Measurements from ENCODE around the gene DYRK3. TPM values are rescaled to one million over a fixed set of nuclear protein-coding genes. Genes with fewer than 3 reads are reported as not detected.

Gene DYRK3
- total and polyA plus RNA-seq, 9 of the 15 experiments (the other 6 are each of a cell fraction or from before 2014, with no cell fraction given): 4.5 to 33.7 (median 25.7) TPM

DNA sequence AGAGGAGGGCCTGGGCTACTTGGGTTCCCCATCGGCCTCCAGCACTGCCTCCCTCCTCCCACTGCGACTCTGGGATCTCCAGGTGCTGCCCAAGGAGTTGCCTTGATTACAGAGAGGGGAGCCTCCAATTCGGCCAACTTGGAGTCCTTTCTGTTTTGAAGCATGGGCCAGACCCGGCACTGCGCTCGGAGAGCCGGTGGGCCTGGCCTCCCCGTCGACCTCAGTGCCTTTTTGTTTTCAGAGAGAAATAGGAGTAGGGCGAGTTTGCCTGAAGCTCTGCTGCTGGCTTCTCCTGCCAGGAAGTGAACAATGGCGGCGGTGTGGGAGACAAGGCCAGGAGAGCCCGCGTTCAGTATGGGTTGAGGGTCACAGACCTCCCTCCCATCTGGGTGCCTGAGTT is 47.4 kb upstream of the DYRK3 start (continued):
- TF ChIP-seq, protein P1, sequence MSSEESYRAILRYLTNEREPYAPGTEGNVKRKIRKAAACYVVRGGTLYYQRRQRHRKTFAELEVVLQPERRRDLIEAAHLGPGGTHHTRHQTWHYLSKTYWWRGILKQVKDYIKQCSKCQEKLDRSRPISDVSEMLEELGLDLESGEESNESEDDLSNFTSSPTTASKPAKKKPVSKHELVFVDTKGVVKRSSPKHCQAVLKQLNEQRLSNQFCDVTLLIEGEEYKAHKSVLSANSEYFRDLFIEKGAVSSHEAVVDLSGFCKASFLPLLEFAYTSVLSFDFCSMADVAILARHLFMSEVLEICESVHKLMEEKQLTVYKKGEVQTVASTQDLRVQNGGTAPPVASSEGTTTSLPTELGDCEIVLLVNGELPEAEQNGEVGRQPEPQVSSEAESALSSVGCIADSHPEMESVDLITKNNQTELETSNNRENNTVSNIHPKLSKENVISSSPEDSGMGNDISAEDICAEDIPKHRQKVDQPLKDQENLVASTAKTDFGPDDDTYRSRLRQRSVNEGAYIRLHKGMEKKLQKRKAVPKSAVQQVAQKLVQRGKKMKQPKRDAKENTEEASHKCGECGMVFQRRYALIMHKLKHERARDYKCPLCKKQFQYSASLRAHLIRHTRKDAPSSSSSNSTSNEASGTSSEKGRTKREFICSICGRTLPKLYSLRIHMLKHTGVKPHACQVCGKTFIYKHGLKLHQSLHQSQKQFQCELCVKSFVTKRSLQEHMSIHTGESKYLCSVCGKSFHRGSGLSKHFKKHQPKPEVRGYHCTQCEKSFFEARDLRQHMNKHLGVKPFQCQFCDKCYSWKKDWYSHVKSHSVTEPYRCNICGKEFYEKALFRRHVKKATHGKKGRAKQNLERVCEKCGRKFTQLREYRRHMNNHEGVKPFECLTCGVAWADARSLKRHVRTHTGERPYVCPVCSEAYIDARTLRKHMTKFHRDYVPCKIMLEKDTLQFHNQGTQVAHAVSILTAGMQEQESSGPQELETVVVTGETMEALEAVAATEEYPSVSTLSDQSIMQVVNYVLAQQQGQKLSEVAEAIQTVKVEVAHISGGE (CRISPR knock-in tag; IDR thresholded peaks at IDR 0.05): no peak

DNA sequence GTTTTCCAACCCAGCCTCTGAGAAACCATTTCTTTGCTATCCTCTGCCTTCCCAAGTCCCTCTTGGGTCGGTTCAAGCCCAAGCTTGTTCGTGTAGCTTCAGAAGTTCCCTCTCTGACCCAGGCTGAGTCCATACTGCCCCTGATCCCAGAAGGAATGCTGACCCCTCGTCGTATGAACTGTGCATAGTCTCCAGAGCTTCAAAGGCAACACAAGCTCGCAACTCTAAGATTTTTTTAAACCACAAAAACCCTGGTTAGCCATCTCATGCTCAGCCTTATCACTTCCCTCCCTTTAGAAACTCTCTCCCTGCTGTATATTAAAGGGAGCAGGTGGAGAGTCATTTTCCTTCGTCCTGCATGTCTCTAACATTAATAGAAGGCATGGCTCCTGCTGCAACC is 46.8 kb upstream of the DYRK3 start:
- DNase-seq (ENCODE audit: extremely low read depth in 1 of 4, low spot score in 3 of 4) (no peak), FAIRE-seq (no peak), ATAC-seq (no peak)
- Histone ChIP-seq H3K36me3 (ENCODE audit: control insufficient read depth, insufficient read depth, low read length) (peaks cover 96% of the 10 kb centered on the region), H3K27ac (ENCODE audit: extremely low read depth, low read depth, low read length) (no peak overlapping the region), H3K9me1 (ENCODE audit: control insufficient read depth, insufficient read depth, low read length) (no peaks in the 10 kb centered on the region), H2AFZ (ENCODE audit: low read depth, low read length) (no peak overlapping the region), H3K9ac (ENCODE audit: insufficient read depth in 1 of 2, low read depth in 2 of 2, low read length in 2 of 2) (no peak overlapping the region), H3K9me3 (replicated peaks; ENCODE audit: control insufficient read depth, insufficient read depth, low read depth, low read length) (no peaks in the 10 kb centered on the region), H3K27me3 (ENCODE audit: control insufficient read depth in 2 of 2, insufficient read depth in 2 of 2, low read length in 2 of 2) (no peaks in the 10 kb centered on the region), H3K79me2 (ENCODE audit: control insufficient read depth, insufficient read depth, low read length) (no peaks in the 10 kb centered on the region), H3K4me3 (no peak overlapping the region), H4K20me1 (replicated peaks; ENCODE audit: control insufficient read depth, insufficient read depth, low read length) (peaks cover 3% of the 10 kb centered on the region; the same call in 1 of the 2 replicates), H3K4me1 (replicated peaks in 1 of 2; ENCODE audit: control insufficient read depth in 2 of 2, insufficient read depth in 2 of 2, low read length in 2 of 2) (peaks cover 0 to 14% of the 10 kb centered on the region in 2 experiments; a peak in 3 of 5 replicates), H3K4me2 (ENCODE audit: insufficient read depth, low read length) (no peak overlapping the region)
- WGBS (ENCODE audit: insufficient coverage, low coverage, missing lambda C conversion rate): 70% methylated on average over 6 of the region's 6 CpGs
- intact Hi-C loops (cut with micrococcal nuclease) (no loop called here), in situ Hi-C loops (cut with MboI) (loop anchor here (25.0 kb wide), 1 partner anchor 426 kb away; no protein-coding TSS in a partner anchor)
- TF ChIP-seq MTA1 (IDR thresholded peaks at IDR 0.05; ENCODE audit: borderline replicate concordance) (no peak), EHMT2 (IDR thresholded peaks at IDR 0.05) (no peak), CBX2 (IDR thresholded peaks at IDR 0.05; ENCODE audit: insufficient read depth, low read length, poor library complexity, severe bottlenecking) (no peak), THRAP3 (IDR thresholded peaks at IDR 0.05; ENCODE audit: borderline replicate concordance) (no peak)
- TF ChIP-seq, protein P2, sequence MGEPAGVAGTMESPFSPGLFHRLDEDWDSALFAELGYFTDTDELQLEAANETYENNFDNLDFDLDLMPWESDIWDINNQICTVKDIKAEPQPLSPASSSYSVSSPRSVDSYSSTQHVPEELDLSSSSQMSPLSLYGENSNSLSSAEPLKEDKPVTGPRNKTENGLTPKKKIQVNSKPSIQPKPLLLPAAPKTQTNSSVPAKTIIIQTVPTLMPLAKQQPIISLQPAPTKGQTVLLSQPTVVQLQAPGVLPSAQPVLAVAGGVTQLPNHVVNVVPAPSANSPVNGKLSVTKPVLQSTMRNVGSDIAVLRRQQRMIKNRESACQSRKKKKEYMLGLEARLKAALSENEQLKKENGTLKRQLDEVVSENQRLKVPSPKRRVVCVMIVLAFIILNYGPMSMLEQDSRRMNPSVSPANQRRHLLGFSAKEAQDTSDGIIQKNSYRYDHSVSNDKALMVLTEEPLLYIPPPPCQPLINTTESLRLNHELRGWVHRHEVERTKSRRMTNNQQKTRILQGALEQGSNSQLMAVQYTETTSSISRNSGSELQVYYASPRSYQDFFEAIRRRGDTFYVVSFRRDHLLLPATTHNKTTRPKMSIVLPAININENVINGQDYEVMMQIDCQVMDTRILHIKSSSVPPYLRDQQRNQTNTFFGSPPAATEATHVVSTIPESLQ (CRISPR knock-in tag; IDR thresholded peaks at IDR 0.05): no peak
- TF ChIP-seq, protein P3, sequence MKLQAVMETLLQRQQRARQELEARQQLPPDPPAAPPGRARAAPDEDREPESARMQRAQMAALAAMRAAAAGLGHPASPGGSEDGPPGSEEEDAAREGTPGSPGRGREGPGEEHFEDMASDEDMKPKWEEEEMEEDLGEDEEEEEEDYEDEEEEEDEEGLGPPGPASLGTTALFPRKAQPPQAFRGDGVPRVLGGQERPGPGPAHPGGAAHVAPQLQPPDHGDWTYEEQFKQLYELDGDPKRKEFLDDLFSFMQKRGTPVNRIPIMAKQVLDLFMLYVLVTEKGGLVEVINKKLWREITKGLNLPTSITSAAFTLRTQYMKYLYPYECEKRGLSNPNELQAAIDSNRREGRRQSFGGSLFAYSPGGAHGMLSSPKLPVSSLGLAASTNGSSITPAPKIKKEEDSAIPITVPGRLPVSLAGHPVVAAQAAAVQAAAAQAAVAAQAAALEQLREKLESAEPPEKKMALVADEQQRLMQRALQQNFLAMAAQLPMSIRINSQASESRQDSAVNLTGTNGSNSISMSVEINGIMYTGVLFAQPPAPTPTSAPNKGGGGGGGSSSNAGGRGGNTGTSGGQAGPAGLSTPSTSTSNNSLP (IDR thresholded peaks at IDR 0.05; ENCODE audit: borderline replicate concordance, low read depth, low read length): no peak
- ChIA-PET CTCF (ENCODE audit: low intra/inter-chr PET ratio) (interaction anchor here (1.2 kb wide), 1 partner anchor 99 kb away, joined by 4 read pairs; no protein-coding TSS in a partner anchor), POLR2A (interaction anchor here (0.6 to 1.1 kb wide), 2 partner anchors 44 to 102 kb away, joined by 3 read pairs; no protein-coding TSS in a partner anchor)
- TSS peak; percentile 31 for BruUV-seq (replicated peaks)
